GM13976 (cell line): Measurements from ENCODE around the gene JAKMIP1.

Experiments
- DNase-seq: peaks from one replicate; pipeline ENCODE4 v3.0.0; 2012; ENCODE audit warnings: low spot score
- CTCF ChIP-seq: IDR thresholded peaks from 2 replicates; pipeline ENCODE4 v1.5.1; 2012; ENCODE audit warnings: borderline replicate concordance, mild to moderate bottlenecking; ENCODE audit not compliant: insufficient read depth; ENCODE audit errors: extremely low read depth, missing control alignments, control extremely low read depth
- in situ Hi-C: fragments of 300-500 bp; cut with MboI; formaldehyde crosslinking; loops from one replicate; pipeline ENCODE4 v1.12.0; 2022; ENCODE audit warnings: low sequenced_read_pairs, mixed read lengths, inconsistent platforms; ENCODE audit not compliant: unreplicated experiment

Gene JAKMIP1

GRCh38 chr4:6241062-6241845 is 40.9 kb upstream of the JAKMIP1 start:
- in situ Hi-C loops, result no loop called here
- no peak for DNase-seq

GRCh38 chr4:6239968-6240367 is 39.6 kb upstream of the JAKMIP1 start:
- DNase-seq, result no peak
- in situ Hi-C loops, result no loop called here
- TF ChIP-seq CTCF, result no peak

More at GRCh38 chr4:6241062-6241845, 40.9 kb upstream of the JAKMIP1 start:
- no peak for TF ChIP-seq CTCF

- no peak for DNase-seq
- in situ Hi-C loops, result no loop called here
- no peak for TF ChIP-seq CTCF
These were observed 39.1 kb upstream of the JAKMIP1 start for GRCh38 chr4:6239486-6239885.

- no peak for TF ChIP-seq CTCF
- in situ Hi-C loops, result no loop called here
- no peak for DNase-seq
These were observed 36.6 kb upstream of the JAKMIP1 start for GRCh38 chr4:6236816-6237390.

GRCh38 chr4:6235901-6236640 is 35.7 kb upstream of the JAKMIP1 start:
- TF ChIP-seq CTCF, result no peak
- in situ Hi-C loops, result no loop called here
- no peak for DNase-seq

- TF ChIP-seq CTCF, result no peak
- DNase-seq, result no peak
- in situ Hi-C loops, result no loop called here
These were observed 34.7 kb upstream of the JAKMIP1 start for GRCh38 chr4:6235012-6235411.
